Rectal smooth muscle tissue (tissue), 1 donor: ENCODE results near the gene FXYD7.
A peak's percentile ranks its signal among the peaks of the same experiment; 100 is the strongest.

Source experiments
- H3K27ac ChIP-seq: one replicate; pipeline ENCODE4 v1.7.0; 2013; ENCODE audit warnings: low read depth, low read length, inconsistent platforms
- H3K27me3 ChIP-seq: one replicate; pipeline ENCODE4 v1.7.0; 2013; ENCODE audit warnings: low read length; ENCODE audit not compliant: control insufficient read depth, insufficient read depth
- H3K36me3 ChIP-seq: one replicate; pipeline ENCODE4 v1.7.0; 2013; ENCODE audit warnings: low read length; ENCODE audit not compliant: control insufficient read depth, insufficient read depth
- H3K4me1 ChIP-seq: one replicate; pipeline ENCODE4 v1.7.0; 2013; ENCODE audit warnings: low read length; ENCODE audit not compliant: control insufficient read depth, insufficient read depth
- H3K4me3 ChIP-seq: one replicate; pipeline ENCODE4 v1.7.0; 2013; ENCODE audit warnings: low read length
- H3K9ac ChIP-seq: one replicate; pipeline ENCODE4 v1.7.0; 2013; ENCODE audit warnings: low read length

Gene FXYD7

DNA sequence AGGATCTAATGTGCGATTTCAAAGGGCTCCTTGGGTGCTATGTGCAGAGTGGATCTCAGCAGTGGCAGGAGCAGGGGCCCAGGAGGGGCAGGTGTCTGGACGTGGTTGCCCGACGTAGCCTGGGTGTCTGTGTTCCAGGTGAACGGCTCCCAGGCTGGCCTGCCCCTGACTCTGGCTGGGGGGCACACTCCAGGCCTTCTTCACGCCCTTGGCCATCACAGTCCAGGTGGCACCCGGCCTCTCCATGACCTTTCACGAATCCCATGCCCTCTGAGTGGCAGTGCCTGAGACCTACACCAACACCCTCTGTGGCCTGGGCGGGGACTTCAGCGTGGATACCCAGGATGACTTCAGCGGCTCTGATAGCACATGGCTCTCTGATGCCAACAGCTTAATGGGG is 38.7 kb upstream of the FXYD7 start:
- Histone ChIP-seq H3K4me3 (no peak overlapping the region), H3K36me3 (no peaks in the 10 kb centered on the region), H3K27ac (no peak overlapping the region), H3K9ac (no peak overlapping the region), H3K27me3 (no peaks in the 10 kb centered on the region), H3K4me1 (no peaks in the 10 kb centered on the region)

GRCh38 chr19:35105047-35105410 is 38.0 kb upstream of the FXYD7 start:
- H3K27me3 ChIP-seq = no peaks in the 10 kb centered on the region
- H3K9ac ChIP-seq = no peak overlapping the region
- no peaks in the 10 kb centered on the region for H3K4me1 ChIP-seq
- no peak overlapping the region for H3K27ac ChIP-seq
- no peak overlapping the region for H3K4me3 ChIP-seq
- H3K36me3 ChIP-seq = no peaks in the 10 kb centered on the region

GRCh38 chr19:35105411-35106290 is 37.4 kb upstream of the FXYD7 start:
- Histone ChIP-seq H3K36me3 (no peaks in the 10 kb centered on the region), H3K9ac (no peak overlapping the region), H3K27ac (peak overlapping the region; percentile 34), H3K27me3 (no peaks in the 10 kb centered on the region), H3K4me3 (no peak overlapping the region), H3K4me1 (no peaks in the 10 kb centered on the region)

DNA sequence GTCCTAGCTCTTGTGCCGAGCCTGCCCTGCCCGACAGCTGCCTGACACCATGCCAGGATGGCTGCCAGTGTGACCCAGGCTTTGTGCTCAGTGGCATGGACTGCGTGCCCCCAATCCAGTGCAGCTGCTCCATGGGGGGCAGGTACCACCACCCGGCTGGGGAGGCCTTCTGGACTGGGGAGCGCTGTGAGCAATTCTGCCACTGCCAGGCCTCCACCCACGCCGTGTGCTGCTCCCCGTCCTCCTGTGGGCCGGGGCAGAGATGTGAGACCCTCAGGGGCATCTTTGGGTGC is 36.8 kb upstream of the FXYD7 start:
- H3K36me3 ChIP-seq = no peaks in the 10 kb centered on the region
- no peak overlapping the region for H3K9ac ChIP-seq
- no peaks in the 10 kb centered on the region for H3K27me3 ChIP-seq
- H3K27ac ChIP-seq = peak overlapping the region; percentile 34
- no peak overlapping the region for H3K4me3 ChIP-seq
- H3K4me1 ChIP-seq = no peaks in the 10 kb centered on the region

GRCh38 chr19:35106898-35107541 is 36.0 kb upstream of the FXYD7 start:
- Histone ChIP-seq H3K27me3 (no peaks in the 10 kb centered on the region), H3K9ac (no peak overlapping the region), H3K4me1 (no peaks in the 10 kb centered on the region), H3K27ac (peak overlapping the region; percentile 16), H3K36me3 (no peaks in the 10 kb centered on the region), H3K4me3 (no peak overlapping the region)

- Histone ChIP-seq H3K4me1 (no peaks in the 10 kb centered on the region), H3K27me3 (no peaks in the 10 kb centered on the region), H3K4me3 (no peak overlapping the region), H3K27ac (no peak overlapping the region), H3K36me3 (no peaks in the 10 kb centered on the region), H3K9ac (no peak overlapping the region)
These were observed 35.5 kb upstream of the FXYD7 start for GRCh38 chr19:35107545-35107944.

DNA sequence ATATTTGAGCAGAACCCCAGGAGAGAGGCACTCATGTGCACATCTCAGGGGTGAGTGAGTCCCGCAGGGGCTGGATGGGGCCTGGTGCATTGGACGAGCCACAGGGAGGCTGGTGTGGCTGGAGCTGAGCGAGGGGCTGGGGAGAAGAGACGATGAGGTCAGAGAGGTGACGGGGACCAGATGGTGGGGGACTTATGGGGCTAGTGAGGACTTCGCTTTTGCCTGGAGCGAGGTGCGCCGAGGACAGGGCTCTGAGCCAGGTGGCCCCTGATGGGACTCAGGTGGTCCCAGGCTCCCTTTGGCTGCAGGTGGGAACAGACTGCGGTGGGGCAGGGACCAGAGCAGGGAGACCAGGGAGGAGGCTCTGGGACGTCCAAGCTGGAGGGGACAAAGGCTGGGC is 34.3 kb upstream of the FXYD7 start:
- Histone ChIP-seq H3K4me3 (no peak overlapping the region), H3K27ac (no peak overlapping the region), H3K27me3 (no peaks in the 10 kb centered on the region), H3K36me3 (no peaks in the 10 kb centered on the region), H3K4me1 (no peaks in the 10 kb centered on the region), H3K9ac (no peak overlapping the region)

DNA sequence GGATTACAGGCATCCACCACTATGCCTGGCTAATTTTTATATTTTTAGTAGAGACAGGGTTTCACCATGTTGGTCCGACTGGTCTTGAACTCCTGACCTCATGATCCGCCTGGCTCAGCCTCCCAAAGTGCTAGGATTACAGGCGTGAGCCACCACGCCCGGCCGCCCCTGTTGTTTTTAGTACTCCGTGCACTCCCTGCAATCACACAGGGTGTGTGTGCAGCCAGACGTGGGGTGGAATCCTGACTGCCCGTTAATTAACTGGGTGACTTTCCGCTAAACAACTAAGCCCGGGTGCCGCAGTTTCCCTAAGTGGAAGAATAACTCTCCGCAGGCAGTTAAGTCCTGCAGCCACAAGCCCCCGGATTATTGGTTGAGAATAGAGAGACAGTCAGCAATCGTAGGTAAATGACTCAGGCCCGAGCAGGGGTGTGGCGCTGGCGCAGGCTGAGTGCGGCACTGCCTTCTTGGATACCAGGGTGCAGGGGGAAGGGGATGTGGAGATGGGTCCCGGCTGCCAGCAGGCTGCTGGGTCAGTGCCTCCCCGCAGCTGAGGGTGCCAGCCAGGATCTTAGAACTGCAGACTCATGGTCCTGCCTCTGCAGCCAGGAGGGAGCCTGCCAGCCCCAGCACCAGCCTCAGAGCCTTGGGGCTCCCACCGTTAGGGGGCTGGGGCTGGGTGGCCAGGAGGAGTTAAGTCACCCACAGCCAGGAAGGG is 33.5 kb upstream of the FXYD7 start:
- Histone ChIP-seq H3K27ac (no peak overlapping the region), H3K36me3 (no peaks in the 10 kb centered on the region), H3K4me1 (no peaks in the 10 kb centered on the region), H3K4me3 (no peak overlapping the region), H3K9ac (no peak overlapping the region), H3K27me3 (no peaks in the 10 kb centered on the region)

DNA sequence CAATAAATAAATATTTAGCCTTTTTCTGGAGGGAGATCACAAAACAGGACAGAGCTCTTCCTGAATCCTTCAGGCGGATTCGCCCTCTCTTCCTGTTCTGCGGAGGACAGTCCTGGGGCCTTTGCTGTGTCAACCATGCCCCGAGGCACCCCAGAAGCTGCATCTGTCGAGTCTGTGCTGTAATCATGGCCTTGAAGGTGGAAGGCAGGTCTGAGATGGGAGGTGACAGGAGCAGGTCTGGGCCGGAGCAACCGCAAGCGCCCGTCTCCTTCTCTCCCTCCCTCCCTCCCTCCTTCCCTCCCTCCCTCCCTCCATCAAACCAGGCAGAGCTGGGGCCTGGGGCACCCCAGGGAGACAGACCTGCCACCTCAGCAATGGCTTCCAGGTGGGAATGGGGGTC is 32.1 kb upstream of the FXYD7 start:
- Histone ChIP-seq H3K36me3 (no peaks in the 10 kb centered on the region), H3K4me3 (no peak overlapping the region), H3K4me1 (no peaks in the 10 kb centered on the region), H3K27me3 (no peaks in the 10 kb centered on the region), H3K27ac (no peak overlapping the region), H3K9ac (no peak overlapping the region)

DNA sequence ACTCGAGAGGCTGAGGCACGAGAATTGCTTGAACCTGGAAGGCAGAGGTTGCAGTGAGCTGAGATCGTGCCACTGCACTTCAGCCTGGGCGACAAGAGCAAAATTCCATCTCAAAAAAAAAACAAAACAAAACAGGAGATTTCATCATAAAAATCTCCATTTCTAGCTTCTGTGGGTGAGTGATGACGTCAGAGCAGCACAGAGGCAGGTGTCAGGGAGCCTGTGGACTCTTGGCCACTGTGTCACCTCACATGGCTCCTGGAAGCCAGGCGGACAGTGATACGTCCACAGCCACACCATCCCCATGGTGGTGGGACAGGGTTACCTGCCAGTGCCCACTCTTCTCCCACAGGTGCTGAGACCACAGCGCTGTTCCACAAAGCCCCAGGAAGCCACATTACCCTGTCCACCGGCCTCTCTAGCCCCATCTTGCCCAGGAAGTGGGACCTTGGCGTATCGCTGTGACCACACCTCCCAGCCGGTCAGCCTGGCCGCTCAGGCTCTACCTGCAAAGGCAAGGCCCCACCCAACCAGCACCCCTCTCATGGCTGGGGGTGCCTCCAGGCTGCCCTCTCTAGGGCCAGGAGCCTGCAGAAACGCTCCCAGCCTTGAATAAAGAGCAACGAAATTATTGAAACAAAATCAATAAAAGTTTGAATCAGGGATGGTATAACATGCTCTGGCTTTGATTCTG is 29.9 kb upstream of the FXYD7 start:
- Histone ChIP-seq H3K4me3 (no peak overlapping the region), H3K27ac (no peak overlapping the region), H3K27me3 (no peaks in the 10 kb centered on the region), H3K36me3 (no peaks in the 10 kb centered on the region), H3K4me1 (no peaks in the 10 kb centered on the region), H3K9ac (no peak overlapping the region)

- Histone ChIP-seq H3K4me3 (peak overlapping the region; percentile 75), H3K27ac (peak overlapping the region; percentile 37), H3K27me3 (no peaks in the 10 kb centered on the region), H3K9ac (no peak overlapping the region), H3K4me1 (no peaks in the 10 kb centered on the region), H3K36me3 (no peaks in the 10 kb centered on the region)
These were observed 28.5 kb upstream of the FXYD7 start for GRCh38 chr19:35114353-35115176.
